ENCODE data around the gene FNIP2. TPM values are rescaled to one million over a fixed set of nuclear protein-coding genes. Genes with fewer than 3 reads are reported as not detected.

FNIP2 gene
- total and polyA plus RNA-seq, 9 of the 15 experiments (the other 6 are each of a cell fraction or from before 2014, with no cell fraction given) = 1.7 to 15.5 (median 8.3) TPM

- TF ChIP-seq MAFG (tag; conservative IDR thresholded peaks at IDR 0.05) (0 out of 2 replicates have a peak, but pooled peaks have one; percentile 12), ARID1B (IDR thresholded peaks at IDR 0.05) (peak; percentile 49; the same call in 1 of the 2 replicates), ZNF644 (tag; IDR thresholded peaks at IDR 0.05; ENCODE audit: low read depth) (no peak), MAFK (IDR thresholded peaks at IDR 0.05; ENCODE audit: low read length) (peak; percentile 37; the same call in 1 of the 2 replicates), JUN (IDR thresholded peaks at IDR 0.05; ENCODE audit: borderline replicate concordance, low read depth, low read length) (0 out of 2 replicates have a peak, but pooled peaks have one; percentile 5), JUN (CRISPR knock-in tag; IDR thresholded peaks at IDR 0.05; ENCODE audit: borderline replicate concordance) (no peak), NR2C2 (CRISPR knock-in tag; IDR thresholded peaks at IDR 0.05) (no peak), NR2C2 (tag; IDR thresholded peaks at IDR 0.05) (peak; percentile 63), ZBTB33 (CRISPR knock-in tag; IDR thresholded peaks at IDR 0.05) (no peak)
Measured at GRCh38 chr4:158823461-158823873, 54.6 kb downstream of the FNIP2 start (continued).

Measured in K562 (cell line).